HG03520 (cell line): ENCODE measurements around the gene ZBTB42.
A peak's percentile ranks its signal among the peaks of the same experiment; 100 is the strongest.

Source experiments
- ATAC-seq: cut with Tn5 transposase; IDR thresholded peaks from one replicate; pipeline ENCODE4 v1.9.1; 2021; ENCODE audit warnings: mild to moderate bottlenecking, moderate library complexity; ENCODE audit not compliant: unreplicated experiment

Gene ZBTB42

GRCh38 chr14:104794631-104794992, 6.3 kb upstream of the ZBTB42 start:
- ATAC-seq: no peak

GRCh38 chr14:104794993-104795780, 5.7 kb upstream of the ZBTB42 start, which contains the start of gene AKT1:
Gene AKT1 (minus strand): TSS chr14:104795748. CDS start chr14:104792643, 3,105 bp downstream.
- ATAC-seq: peak; percentile 22

- peak; percentile 30 for ATAC-seq
Observed at GRCh38 chr14:104795781-104796686, 4.9 kb upstream of the ZBTB42 start.

GRCh38 chr14:104796687-104797081, 4.2 kb upstream of the ZBTB42 start:
- no peak for ATAC-seq

- ATAC-seq: no peak
Observed at GRCh38 chr14:104797115-104798044, 3.5 kb upstream of the ZBTB42 start.

- ATAC-seq: no peak
Observed at GRCh38 chr14:104798300-104799243, 2.3 kb upstream of the ZBTB42 start.

- ATAC-seq: no peak
Observed at GRCh38 chr14:104799244-104800014, 1.5 kb upstream of the ZBTB42 start.

GRCh38 chr14:104800015-104800770, 708 bp upstream of the ZBTB42 start:
- peak; percentile 53 for ATAC-seq

- no peak for ATAC-seq
Observed at GRCh38 chr14:104801520-104802393, 856 bp downstream of the ZBTB42 start.

- ATAC-seq: no peak
Observed at GRCh38 chr14:104802394-104803184, 1.7 kb downstream of the ZBTB42 start.

GRCh38 chr14:104803280-104803911, 2.5 kb downstream of the ZBTB42 start:
- no peak for ATAC-seq

- no peak for ATAC-seq
Observed at GRCh38 chr14:104803912-104804410, 3.1 kb downstream of the ZBTB42 start.

GRCh38 chr14:104804481-104805325, 3.8 kb downstream of the ZBTB42 start:
- no peak for ATAC-seq

GRCh38 chr14:104805326-104805678, 4.4 kb downstream of the ZBTB42 start:
- no peak for ATAC-seq
